Measurements from ENCODE around the gene AQP12B.

AQP12B gene

DNA sequence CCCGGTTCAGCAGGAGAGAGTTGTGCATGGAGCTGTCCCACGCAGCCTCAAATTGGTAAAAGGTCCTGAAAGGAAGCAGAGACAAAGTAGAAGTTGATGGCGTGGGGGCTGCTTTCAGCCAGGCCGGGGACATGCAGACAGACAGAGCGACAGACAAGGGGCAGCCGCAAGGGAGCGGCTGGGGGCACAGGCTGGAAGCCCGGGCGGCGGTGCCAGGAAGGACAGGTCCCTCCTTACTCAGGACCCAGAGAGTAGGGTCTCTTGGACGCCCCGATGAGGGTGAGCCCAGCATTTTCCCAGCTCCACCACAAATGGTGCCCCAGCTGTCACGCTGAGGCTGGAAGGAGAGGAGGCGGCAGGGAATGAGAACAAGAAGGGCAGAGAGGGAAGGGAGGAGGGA is 44.2 kb upstream of the AQP12B start:
- H3K27ac ChIP-seq, result no peak overlapping the region
- TF ChIP-seq, protein P1, sequence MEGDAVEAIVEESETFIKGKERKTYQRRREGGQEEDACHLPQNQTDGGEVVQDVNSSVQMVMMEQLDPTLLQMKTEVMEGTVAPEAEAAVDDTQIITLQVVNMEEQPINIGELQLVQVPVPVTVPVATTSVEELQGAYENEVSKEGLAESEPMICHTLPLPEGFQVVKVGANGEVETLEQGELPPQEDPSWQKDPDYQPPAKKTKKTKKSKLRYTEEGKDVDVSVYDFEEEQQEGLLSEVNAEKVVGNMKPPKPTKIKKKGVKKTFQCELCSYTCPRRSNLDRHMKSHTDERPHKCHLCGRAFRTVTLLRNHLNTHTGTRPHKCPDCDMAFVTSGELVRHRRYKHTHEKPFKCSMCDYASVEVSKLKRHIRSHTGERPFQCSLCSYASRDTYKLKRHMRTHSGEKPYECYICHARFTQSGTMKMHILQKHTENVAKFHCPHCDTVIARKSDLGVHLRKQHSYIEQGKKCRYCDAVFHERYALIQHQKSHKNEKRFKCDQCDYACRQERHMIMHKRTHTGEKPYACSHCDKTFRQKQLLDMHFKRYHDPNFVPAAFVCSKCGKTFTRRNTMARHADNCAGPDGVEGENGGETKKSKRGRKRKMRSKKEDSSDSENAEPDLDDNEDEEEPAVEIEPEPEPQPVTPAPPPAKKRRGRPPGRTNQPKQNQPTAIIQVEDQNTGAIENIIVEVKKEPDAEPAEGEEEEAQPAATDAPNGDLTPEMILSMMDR (IDR thresholded peaks at IDR 0.05), result no peak
- TF ChIP-seq ZFX (IDR thresholded peaks at IDR 0.05; ENCODE audit: borderline replicate concordance), result no peak

DNA sequence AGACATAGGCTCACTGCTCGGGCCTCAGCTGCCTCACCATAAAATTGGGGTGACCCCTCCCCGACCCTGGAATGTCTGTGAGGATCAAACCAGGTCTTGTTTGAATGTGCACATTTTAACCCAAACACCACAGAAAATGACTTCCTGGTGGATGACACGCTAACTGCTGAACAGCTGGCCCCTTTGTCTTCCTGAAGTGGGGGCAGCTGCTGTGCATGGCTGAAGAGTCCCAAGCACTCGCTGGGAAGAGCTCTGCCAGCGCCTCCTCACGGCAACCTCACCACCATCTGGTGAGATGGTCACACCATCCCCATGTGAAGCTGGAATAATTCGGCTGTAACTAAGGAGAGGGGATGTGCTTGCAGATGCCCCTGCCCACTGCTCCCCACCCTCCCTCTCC is 43.0 kb upstream of the AQP12B start:
- H3K27ac ChIP-seq, result no peak overlapping the region
- no peak for TF ChIP-seq ZFX (IDR thresholded peaks at IDR 0.05; ENCODE audit: borderline replicate concordance)
- TF ChIP-seq, protein P1 (IDR thresholded peaks at IDR 0.05), result no peak

DNA sequence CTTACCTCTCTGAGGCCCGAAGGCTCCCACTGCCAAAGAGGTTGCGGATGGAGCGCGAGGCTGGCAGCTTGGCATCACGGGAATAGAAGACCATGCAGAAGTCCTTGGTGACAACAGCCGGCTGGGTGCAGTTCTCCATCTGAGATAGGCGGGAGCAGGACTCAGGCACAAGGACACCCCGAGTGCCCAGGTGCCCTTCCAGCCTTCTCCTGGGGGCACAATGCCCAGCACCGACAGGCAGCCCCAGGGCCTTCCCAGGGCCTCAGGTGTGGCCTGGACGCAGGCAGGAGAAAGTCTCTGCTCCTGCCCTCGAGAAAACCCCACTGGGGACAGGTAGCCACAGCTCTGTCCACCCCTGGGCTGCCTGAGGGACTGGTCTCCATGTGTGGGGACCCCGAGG is 42.6 kb upstream of the AQP12B start:
- H3K27ac ChIP-seq, result no peak overlapping the region
- no peak for TF ChIP-seq ZFX (IDR thresholded peaks at IDR 0.05; ENCODE audit: borderline replicate concordance)
- TF ChIP-seq, protein P1 (IDR thresholded peaks at IDR 0.05), result no peak

DNA sequence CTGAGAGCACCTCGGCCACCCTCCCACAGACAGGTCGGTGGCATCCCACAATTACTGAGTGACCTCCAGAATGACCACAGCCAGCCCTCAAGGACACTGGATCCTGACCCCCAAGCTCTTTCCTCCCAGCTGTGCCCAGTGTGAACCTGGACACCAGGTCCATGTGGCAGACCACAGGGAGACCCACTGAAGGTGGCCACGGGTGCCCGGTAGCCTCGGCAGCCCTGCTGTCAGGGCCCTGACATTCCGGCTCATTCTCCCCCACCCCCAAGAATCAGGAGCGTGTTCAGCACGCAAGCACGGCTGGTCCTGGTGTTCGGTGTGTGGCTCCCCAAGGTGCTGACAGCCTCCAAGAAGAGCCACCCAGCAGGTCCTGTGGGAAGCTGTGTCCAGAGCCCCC is 41.7 kb upstream of the AQP12B start:
- H3K27ac ChIP-seq, result no peak overlapping the region
- TF ChIP-seq, protein P1 (IDR thresholded peaks at IDR 0.05), result no peak
- no peak for TF ChIP-seq ZFX (IDR thresholded peaks at IDR 0.05; ENCODE audit: borderline replicate concordance)

DNA sequence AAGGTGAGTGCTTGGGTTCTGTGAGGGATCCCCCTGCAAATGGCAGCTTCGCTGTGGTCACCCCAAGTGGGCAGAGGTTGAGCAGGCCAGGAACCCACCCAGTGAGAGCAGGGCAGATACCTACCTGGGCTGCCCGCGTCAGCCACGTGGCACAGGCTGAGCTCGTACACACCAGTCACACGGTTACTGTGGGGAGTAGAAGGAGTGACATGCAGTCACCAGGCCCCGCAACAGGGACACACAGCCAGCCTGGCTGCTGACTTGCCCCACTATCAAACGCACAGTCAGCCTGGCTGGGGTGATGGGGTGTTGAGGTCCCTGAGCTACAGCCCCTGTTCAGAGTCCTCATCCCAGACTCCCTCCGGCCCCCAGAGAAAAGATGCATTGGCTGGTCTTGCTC is 41.2 kb upstream of the AQP12B start:
- no peak overlapping the region for H3K27ac ChIP-seq
- TF ChIP-seq, protein P1 (IDR thresholded peaks at IDR 0.05), result no peak

DNA sequence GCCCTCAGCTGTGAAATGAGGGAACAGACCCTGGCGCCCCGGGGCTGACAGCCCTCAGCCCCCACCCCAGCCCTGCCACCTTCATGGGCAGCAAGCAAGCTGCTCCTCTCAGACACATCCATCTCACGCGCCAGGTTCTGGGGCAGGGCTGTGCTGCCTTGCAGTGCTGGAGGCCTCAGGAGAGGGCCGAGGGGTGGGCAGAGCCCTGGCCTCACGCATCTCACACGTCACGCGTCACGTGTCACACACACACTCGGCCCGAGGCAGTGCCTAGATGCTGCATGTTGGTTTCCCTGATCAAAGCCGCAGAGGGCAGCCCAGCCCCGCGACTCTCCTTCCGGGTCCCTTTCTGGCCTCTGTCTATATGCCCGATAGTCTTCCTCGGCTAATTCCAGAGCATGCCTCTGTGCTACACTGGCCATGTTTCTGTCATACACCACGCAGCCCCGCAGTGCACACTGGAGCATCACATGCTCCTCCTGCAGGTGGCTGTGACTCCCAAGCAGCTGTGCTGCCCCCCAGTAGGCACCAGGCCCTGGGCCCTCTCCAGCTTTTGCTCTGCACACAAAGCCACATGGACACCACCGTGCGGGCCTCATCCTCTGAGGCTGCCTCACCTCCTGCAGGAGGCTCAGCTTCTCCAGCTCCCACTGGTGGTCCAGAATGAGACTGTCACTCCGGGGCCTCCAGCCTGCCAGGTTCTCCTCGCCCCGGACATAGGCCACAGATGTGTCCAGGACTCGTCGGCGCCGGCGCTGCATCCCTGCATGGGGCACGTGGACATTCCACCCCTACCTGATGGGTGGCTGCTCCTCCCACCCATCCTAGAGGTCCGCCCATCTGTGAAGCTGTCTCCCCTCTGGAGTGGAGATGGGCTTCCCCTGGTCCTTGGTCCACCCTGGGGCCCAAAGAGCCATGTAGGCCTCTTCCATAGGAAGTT is 40.4 kb upstream of the AQP12B start:
- no peak overlapping the region for H3K27ac ChIP-seq
- no peak for TF ChIP-seq ZFX (IDR thresholded peaks at IDR 0.05; ENCODE audit: borderline replicate concordance)
- TF ChIP-seq, protein P1 (IDR thresholded peaks at IDR 0.05), result no peak

DNA sequence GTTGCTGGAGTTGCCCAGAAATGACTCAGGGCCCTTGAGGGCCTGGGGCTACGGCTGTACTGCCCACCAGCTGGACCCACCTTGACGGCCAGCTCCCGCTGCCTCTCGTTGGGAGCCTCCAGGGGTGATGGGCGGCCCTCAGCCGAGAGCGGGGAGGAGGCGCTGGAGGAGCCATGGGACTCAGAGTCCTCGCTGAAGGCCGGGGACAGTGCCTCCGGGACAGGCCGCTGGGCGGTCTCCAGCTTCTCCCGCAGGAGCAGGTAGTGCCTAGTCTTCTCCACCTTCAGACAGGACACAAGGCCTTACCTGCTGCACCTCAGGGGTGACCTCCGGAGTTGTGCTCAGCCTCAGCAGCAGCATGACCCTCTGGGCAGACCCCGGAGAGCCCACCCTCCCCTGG is 39.7 kb upstream of the AQP12B start:
- no peak for TF ChIP-seq ZFX (IDR thresholded peaks at IDR 0.05; ENCODE audit: borderline replicate concordance)
- TF ChIP-seq, protein P1 (IDR thresholded peaks at IDR 0.05), result no peak
- no peak overlapping the region for H3K27ac ChIP-seq
